ENCODE data around the gene SYNPO2.
A peak's percentile ranks its signal among the peaks of the same experiment; 100 is the strongest.

The SYNPO2 gene

DNA sequence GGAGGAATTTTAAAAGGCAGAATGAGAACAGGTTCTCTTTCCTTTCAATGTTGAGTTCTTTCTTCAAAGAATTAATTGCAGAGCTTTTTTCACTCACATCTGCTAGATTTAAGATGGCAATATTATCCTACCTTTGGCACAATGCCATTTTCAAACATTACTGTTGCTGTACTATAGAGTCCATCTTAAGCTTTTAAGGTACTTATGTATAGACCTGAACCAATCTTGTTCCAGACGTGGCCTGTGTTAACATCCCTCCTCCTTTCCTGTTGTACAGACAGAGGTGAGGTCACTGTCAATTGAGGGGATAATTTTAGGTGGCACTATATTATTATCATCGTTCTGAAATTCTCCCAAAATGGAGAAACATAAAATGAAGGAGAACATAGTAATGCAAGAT, 194.0 kb downstream of the SYNPO2 start:
- TF ChIP-seq, protein P1, sequence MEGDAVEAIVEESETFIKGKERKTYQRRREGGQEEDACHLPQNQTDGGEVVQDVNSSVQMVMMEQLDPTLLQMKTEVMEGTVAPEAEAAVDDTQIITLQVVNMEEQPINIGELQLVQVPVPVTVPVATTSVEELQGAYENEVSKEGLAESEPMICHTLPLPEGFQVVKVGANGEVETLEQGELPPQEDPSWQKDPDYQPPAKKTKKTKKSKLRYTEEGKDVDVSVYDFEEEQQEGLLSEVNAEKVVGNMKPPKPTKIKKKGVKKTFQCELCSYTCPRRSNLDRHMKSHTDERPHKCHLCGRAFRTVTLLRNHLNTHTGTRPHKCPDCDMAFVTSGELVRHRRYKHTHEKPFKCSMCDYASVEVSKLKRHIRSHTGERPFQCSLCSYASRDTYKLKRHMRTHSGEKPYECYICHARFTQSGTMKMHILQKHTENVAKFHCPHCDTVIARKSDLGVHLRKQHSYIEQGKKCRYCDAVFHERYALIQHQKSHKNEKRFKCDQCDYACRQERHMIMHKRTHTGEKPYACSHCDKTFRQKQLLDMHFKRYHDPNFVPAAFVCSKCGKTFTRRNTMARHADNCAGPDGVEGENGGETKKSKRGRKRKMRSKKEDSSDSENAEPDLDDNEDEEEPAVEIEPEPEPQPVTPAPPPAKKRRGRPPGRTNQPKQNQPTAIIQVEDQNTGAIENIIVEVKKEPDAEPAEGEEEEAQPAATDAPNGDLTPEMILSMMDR (IDR thresholded peaks at IDR 0.05; ENCODE audit: insufficient read depth, missing control alignments), result no peak
- no peak for DNase-seq (ENCODE audit: insufficient read length, low spot score)
- FAIRE-seq, result peak; percentile 82

DNA sequence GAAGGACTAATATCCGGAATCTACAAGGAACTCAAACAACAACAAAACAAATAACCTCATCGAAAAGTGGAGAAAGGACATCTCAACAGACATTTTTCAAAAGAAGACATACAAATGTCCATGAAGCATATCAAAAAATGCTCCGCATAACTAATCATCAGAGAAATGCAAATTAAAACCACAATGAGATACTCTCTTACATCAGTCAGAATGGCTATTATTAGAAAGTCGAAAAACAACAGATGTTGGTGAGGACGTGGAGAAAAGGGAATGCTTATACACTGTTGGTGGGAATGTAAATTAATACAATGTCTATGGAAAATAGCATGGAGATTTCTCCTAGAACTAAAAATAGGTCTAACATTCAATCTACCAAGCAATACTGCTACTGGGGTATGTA, 195.9 kb downstream of the SYNPO2 start:
- no peak for DNase-seq (ENCODE audit: insufficient read length, low spot score)
- no peak for FAIRE-seq
- TF ChIP-seq, protein P1 (IDR thresholded peaks at IDR 0.05; ENCODE audit: insufficient read depth, missing control alignments), result no peak

DNA sequence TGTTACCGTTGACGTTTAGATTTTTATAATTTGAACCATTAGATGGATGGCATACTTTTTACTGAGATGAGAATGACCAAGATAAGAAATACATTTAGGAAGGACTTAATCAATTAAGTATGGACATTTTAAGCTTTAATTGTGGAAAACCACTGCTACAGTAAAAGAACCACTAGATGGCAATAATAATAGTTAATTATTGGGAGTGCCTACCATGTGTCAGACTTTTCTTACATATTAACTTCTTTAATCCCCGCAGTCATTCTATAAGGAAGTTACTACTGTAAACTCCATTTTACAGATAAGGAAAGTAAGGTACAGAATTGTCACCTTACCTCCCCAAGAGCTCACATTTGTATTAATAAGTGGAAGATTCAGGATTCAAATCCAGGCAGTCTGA, 198.5 kb downstream of the SYNPO2 start:
- FAIRE-seq (no peak), DNase-seq (ENCODE audit: insufficient read length, low spot score) (no peak)
- TF ChIP-seq, protein P1 (IDR thresholded peaks at IDR 0.05; ENCODE audit: insufficient read depth, missing control alignments), result no peak

DNA sequence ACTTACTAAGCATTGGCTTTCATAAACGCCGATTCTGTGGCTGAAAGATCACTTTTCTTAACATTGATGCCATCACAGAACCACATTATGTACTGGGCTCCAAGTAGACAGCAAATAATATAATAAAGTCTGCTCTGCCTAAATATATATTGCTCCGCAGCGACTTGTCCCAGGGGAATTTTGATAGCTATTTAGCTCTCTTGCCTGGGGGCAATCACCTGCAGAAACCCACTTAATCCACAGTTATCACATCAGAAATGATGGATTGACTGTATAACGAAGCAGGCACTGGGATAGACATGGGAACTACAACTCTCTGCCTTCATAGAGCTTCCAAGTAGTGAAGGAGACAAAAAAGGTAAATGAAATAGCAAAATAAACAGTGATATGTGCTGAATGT, 199.0 kb downstream of the SYNPO2 start:
- no peak for FAIRE-seq
- TF ChIP-seq, protein P1 (IDR thresholded peaks at IDR 0.05; ENCODE audit: insufficient read depth, missing control alignments), result no peak
- no peak for DNase-seq (ENCODE audit: insufficient read length, low spot score)

DNA sequence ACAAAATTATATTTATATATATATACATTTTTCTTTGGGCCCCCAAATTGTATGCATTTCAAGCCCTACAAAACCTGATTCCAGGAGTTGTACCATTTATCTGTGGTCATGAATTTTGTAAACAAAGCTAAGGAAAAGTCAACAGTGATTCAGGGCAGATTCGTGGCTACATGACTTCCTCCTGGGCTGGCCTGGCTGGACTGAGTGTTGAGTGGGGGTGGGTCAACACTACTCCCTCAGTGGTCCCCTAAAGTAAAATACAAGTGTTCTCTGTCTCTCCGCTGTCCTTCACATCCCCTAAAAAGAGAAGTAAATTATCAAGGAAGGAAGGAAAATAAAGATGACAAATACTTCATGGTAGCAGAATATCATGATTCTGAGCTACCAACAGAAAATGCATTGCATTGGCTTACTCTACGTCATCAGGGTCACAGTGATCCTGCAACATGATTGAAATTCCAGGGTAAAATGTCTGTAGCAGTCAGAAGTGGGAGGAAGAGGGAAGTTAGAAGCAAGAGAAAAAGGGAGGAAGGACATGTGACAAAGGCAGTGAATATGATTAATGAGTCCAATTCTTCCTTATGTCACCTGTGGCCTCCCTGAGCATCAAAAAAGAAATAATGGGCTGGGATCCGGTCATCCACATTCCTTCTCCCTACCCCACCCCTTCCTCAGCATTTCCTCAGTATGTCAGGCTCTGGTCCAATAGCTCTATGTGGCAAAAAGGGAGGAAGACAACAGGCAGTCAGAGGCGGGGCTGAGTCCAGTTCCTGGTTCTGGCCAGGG, 204.6 kb downstream of the SYNPO2 start:
- FAIRE-seq, result no peak
- TF ChIP-seq, protein P1 (IDR thresholded peaks at IDR 0.05; ENCODE audit: insufficient read depth, missing control alignments), result no peak

DNA sequence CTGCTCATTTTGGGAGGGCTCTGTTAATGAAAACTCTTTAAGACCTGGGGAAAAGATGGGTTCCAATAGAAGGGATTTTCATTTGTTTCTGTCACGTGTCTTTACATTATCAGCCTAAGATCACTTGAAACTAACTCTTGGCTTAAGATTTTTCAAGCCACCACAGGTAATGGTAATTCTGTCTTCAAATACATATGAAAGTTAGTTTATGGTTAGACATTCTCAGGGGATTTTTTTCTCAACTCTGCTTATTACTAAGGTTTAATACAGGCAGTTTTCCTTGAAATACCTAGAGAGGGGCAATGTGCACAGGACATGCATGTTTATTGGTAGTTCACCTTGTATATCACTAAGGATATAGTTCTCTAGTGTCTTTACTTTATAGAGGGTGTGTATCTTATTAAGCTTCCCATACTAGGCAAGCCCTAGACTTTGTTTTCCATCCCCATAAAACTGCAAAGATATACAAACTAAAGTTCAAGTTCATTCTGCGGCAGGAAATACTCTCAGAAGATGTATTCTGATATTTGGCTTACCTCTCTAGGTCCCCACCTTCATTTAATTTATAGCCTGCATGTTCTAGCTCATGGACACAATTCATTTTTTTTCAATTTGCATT, 208.7 kb downstream of the SYNPO2 start:
- FAIRE-seq, result no peak
- TF ChIP-seq, protein P1 (IDR thresholded peaks at IDR 0.05; ENCODE audit: insufficient read depth, missing control alignments), result no peak
- no peak for DNase-seq (ENCODE audit: insufficient read length, low spot score)

More for the DNA sequence above, 204.6 kb downstream of the SYNPO2 start:
- DNase-seq (ENCODE audit: insufficient read length, low spot score), result no peak

DNA sequence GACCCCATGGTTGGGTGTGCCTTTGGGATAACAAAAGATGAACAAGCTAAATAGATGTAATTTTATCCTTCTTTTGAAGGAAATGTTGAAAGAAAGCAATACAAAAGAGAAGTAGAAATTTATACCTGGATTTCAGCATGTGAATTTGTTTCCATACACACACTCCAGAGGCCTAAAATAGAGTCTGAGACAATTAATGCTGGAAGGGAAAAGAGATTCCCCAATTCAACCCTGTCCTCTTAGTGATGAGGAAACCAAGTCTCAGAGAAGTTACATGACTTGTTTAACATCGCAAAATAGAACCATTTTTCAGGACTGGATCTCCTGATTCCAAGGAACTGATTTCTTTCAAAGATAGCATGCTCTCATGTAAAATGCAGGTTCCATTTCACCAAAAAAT, 209.7 kb downstream of the SYNPO2 start:
- no peak for FAIRE-seq
- TF ChIP-seq, protein P1 (IDR thresholded peaks at IDR 0.05; ENCODE audit: insufficient read depth, missing control alignments), result no peak

More for the DNA sequence above, 209.7 kb downstream of the SYNPO2 start:
- no peak for DNase-seq (ENCODE audit: insufficient read length, low spot score)

Measured in D721Med (cell line).